Measurements from ENCODE around the gene MYH13.
"Not testable (repeated sequence)": the region's sequence is repeated elsewhere in the genome, so short reads cannot be mapped to it uniquely, and the experiment has no call there.

The MYH13 gene

DNA sequence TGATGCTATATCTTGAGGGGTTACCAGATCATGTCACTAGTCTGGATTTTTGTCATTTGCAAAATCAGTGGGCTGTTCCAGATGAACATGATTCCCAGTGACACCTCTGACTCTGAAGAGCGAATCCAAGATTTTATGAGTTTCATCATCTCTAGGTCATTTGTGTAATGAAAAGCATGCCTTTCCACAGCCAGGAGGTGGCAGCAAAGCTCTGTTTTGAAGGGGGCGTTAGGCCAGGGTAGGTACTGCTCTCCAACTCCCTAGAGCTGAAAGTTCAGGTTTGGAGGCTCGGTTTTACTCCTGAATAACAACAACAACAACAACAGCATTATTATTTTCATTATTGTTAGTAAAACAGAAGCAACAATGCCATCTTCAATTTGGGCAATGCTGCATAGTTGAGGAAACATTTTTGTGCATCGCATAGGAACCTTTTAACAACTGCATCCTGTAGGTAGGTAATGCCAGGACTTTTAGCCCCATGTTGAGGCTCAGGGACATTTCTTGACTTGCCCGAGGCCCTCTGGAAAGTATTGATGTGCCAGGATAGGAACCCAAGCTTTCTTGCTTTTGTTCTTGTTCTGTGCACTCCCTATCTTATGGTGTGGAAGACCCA, 77.0 kb downstream of the MYH13 start:
- DNase-seq, result no peak

DNA sequence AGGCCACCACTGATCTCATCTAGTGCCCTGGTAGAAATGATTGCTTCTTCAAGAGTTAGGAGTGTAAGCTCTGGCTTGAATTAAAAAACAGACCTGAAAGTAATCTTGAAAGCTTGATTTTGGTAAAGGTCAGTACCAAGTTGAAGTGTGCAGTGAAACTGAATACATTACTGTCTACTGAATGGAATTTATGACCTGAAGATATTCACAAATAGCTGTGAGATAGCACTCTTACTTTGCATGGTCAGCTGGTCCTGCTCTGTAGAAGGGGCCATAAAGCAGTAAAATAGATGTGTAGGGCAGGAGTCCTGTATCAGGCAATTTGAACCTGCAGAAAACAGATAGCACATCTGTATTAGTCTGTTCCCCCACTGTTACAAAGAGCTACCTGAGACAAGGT, 78.6 kb downstream of the MYH13 start:
- DNase-seq, result no peak

- no peak for DNase-seq
Measured at GRCh38 chr17:10292057-10292937, 80.5 kb downstream of the MYH13 start.

GRCh38 chr17:10291576-10291975, 81.2 kb downstream of the MYH13 start:
- not testable (repeated sequence) for DNase-seq

- DNase-seq, result no peak
Measured at GRCh38 chr17:10290041-10290440, 82.8 kb downstream of the MYH13 start.

DNA sequence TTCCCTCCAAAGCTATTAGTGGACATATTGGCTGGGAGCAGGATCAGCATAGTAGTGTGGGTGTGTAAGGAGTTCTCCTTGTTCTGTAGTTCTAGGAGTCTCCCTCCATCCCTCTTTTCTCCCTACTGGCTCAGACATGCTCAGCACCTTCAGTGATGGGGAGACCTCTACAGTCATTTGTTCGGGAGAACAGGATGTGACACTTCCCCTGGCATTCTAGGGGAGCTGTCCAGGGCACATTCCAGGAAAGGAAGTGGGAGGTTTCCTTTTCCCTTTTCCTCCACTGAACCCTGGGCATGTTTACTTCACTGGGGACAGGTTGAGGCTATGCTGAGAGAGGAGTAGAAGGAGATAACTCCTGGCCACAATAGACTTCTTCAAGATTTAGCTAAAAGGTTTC, 86.5 kb downstream of the MYH13 start:
- DNase-seq, result no peak

GRCh38 chr17:10285896-10286295, 86.9 kb downstream of the MYH13 start:
- no peak for DNase-seq

GRCh38 chr17:10280068-10280467, 92.7 kb downstream of the MYH13 start:
- no peak for DNase-seq

GRCh38 chr17:10278218-10278617, 94.6 kb downstream of the MYH13 start:
- no peak for DNase-seq

- DNase-seq, result no peak
Measured at GRCh38 chr17:10276436-10276835, 96.4 kb downstream of the MYH13 start.

- no peak for DNase-seq
Measured at GRCh38 chr17:10275418-10275817, 97.4 kb downstream of the MYH13 start.

GRCh38 chr17:10271106-10271562, 101.7 kb downstream of the MYH13 start:
- no peak for DNase-seq

- DNase-seq, result no peak
Measured at GRCh38 chr17:10270258-10270657, 102.5 kb downstream of the MYH13 start.

- no peak for DNase-seq
Measured at GRCh38 chr17:10268005-10268404, 104.8 kb downstream of the MYH13 start.

DNA sequence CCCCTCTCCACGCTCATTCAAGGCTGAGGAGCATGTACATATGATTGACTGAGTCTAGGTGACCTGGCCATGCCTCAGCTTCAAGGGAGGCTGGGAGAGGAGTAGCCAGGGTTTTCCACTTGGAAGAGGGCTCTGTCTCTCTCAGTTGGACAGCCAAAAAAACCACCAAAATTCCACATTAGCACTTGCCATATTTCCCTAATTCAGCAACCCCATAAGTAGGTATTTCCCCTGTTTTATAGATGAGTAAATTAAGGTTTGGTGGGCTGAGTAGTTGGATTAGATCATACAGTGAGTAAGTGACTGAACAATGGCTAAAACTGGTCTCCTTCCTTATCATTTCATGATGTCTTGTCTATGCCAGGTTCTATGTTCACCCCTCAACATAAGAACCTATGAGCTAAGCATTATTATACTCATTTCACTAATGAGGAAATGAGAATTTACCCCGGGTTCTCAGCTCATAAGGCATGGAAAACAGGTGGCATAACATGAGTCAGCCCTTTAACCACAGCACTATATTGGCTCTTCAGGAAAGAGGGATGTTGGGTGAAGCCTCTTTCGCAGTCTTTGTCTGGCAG, 106.4 kb downstream of the MYH13 start:
- DNase-seq, result no peak

GRCh38 chr17:10265100-10265810, 107.6 kb downstream of the MYH13 start:
- no peak for DNase-seq

GRCh38 chr17:10264051-10264450, 108.8 kb downstream of the MYH13 start:
- no peak for DNase-seq

DNA sequence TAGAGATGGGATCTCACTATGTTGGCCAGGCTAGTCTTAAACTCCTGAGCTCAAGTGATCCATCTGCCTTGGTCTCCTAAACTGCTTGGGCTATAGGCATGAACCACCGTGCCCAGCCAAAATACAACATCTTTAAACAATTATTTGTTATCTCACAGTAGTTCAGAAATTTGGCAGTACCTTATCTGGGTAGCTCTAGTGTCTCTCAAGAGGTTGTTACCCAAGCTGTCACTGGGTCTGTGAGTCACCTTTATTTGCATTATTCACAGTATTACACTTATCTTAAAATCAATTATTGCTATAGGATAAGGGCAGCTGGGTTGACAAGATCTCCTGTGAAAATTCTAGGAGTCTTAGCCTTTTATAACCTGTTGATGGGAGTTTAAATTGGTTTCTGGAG, 110.4 kb downstream of the MYH13 start:
- DNase-seq, result no peak

- no peak for DNase-seq
Measured at GRCh38 chr17:10261098-10261497, 111.7 kb downstream of the MYH13 start.

DNA sequence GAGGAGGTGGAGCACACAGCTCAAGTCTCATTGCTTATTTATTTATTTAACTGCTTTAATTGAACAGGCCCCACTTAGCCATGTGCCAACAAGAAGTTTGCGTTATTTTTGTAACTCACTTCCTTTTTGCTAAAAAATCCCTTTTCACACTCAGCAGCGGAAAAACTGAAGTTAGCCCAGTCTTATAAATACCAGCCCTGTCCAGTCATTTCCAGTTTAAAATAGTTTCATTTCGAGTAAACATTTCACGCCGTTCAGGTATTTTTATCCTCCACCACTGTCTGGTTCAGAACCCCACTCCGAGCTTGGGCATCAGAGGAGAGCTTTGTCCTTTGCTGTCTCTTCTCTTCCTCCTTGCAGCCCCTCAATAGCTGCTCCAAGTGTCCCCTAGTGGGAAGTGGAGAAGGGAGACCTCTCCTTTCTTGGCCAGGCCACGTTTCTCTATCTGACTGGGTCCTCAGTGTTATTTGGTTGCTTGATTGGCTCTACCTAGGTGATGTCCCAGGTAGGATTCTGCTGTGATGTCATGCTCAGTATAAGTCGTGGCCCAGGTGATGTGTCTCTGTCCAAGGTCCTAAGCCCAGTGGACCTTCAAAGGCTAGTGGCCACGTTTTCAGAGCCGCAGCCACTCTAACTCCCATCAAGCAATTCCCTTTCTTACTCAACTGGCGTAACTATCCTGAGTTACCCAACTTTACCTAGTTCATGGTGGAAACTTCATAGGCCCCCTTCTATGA, 121.4 kb downstream of the MYH13 start:
- DNase-seq, result no peak
